ENCODE measurements around the gene GZMA. TPM values are rescaled to one million over a fixed set of nuclear protein-coding genes. Genes with fewer than 3 reads are reported as not detected.

GZMA gene
- total RNA-seq, 4 donors from 2014 or later = 0.40 to 3.1 (median 0.89) TPM

DNA sequence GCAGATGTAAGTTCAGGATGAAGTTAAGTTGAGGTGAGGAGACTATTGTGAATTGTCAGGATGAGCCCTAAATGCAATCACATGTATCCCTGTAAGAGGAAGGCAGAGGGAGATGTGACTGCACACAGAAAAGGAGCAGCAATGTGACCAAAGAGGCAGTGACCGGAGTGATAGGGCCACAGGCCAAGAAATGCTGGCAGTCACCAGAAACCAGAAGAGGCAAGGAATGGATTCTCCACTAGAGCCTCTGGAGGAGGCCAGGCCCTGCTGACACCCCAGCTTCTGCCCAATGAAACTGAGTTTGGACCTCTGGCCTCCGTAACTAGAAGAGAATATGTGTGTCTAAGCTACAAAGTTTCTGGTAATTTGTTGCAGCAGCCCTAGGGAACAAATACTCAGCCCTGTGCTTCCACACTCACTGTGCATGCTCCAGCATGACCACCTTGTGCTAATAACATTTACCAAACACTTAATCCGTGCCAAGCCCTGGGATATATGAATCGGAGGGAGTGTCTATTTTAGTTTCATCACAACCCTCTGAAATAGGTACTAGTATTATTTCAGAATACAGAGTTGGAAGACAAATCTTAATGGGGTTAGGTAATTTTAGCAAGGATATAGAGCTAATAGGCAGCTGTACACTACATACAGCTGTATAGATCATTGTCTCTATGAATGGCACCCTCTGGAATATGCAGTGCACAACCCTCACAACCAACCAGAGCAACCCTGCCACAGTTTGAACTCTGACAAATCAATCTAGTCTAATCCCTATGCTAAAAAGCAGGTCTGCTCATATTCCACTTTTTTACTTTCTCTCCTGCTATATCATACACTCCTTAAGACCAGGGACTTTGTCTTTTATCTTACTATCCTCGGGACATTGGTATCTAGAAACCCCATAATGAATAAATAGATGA lies 49.7 kb downstream of the GZMA start:
- no peak for TF ChIP-seq POLR2A (IDR thresholded peaks at IDR 0.05; ENCODE audit: low read depth)
- TF ChIP-seq POLR2AphosphoS5 (IDR thresholded peaks at IDR 0.05) = no peak
- TF ChIP-seq EP300 (IDR thresholded peaks at IDR 0.05) = no peak
- TF ChIP-seq, protein P1, sequence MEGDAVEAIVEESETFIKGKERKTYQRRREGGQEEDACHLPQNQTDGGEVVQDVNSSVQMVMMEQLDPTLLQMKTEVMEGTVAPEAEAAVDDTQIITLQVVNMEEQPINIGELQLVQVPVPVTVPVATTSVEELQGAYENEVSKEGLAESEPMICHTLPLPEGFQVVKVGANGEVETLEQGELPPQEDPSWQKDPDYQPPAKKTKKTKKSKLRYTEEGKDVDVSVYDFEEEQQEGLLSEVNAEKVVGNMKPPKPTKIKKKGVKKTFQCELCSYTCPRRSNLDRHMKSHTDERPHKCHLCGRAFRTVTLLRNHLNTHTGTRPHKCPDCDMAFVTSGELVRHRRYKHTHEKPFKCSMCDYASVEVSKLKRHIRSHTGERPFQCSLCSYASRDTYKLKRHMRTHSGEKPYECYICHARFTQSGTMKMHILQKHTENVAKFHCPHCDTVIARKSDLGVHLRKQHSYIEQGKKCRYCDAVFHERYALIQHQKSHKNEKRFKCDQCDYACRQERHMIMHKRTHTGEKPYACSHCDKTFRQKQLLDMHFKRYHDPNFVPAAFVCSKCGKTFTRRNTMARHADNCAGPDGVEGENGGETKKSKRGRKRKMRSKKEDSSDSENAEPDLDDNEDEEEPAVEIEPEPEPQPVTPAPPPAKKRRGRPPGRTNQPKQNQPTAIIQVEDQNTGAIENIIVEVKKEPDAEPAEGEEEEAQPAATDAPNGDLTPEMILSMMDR (IDR thresholded peaks at IDR 0.05) = no peak
- Histone ChIP-seq H3K36me3 (no peaks in the 10 kb centered on the region), H3K9me3 (no peaks in the 10 kb centered on the region), H3K4me1 (no peaks in the 10 kb centered on the region), H3K4me3 (no peak overlapping the region), H3K27ac (replicated peaks in 1 of 4) (no peak overlapping the region), H3K27me3 (peaks cover 0 to 24% (median 2%) of the 10 kb centered on the region in 4 donors)
- peak; percentile 53 for DNase-seq (ENCODE audit: extremely low spot score)
- intact Hi-C loops (cut with DNase I) = loop anchor here (10.0 kb wide), 1 partner anchor 637 kb away; the partner anchor contains the start of gene SNX18
- WGBS = 48% methylated on average over 5 of the region's 5 CpGs

DNA sequence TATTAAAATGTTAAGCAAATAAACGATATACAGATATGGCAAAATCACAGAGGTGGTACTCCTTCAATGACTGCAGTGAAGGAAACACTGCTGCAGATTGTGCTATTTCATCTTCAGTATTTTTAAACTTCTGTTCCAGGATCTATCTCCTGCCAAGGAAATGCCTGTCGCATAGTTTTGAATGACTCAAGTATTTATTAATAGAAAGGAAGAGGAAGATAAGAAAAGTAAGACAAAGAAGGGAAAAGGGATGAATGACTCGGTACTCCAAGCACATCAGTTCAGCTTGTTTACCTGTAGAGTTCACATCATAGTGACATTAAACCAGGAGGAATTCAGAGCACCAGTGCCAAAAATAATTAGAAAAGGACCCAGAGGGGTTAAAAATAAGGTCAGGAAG lies 52.4 kb downstream of the GZMA start:
- H3K4me3 ChIP-seq = no peak overlapping the region
- H3K9me3 ChIP-seq = no peaks in the 10 kb centered on the region
- peaks cover 0 to 24% (median 0%) of the 10 kb centered on the region in 4 donors for H3K27me3 ChIP-seq
- no peaks in the 10 kb centered on the region for H3K36me3 ChIP-seq
- no peak for DNase-seq (ENCODE audit: extremely low spot score)
- peaks cover 0 to under 1% (median 0%) of the 10 kb centered on the region in 4 donors for H3K4me1 ChIP-seq
- no peak overlapping the region for H3K27ac ChIP-seq (replicated peaks in 1 of 4)
- intact Hi-C loops (cut with DNase I) = loop anchor here (5.0 to 10.0 kb wide), 3 partner anchors 208 to 640 kb away; partner anchors contain the start of gene SNX18
- 18% methylated on average over 3 of the region's 3 CpGs for WGBS
- TF ChIP-seq POLR2AphosphoS5 (IDR thresholded peaks at IDR 0.05) (no peak), EP300 (IDR thresholded peaks at IDR 0.05) (no peak), POLR2A (IDR thresholded peaks at IDR 0.05; ENCODE audit: low read depth) (no peak)
- TF ChIP-seq, protein P1 (IDR thresholded peaks at IDR 0.05) = no peak

Other genes starting within 250 kb of the GZMA start
- under 1 TPM in 1 of 4 donors, not detected in 3; 0.33 TPM for gene ESM1, start 117.1 kb upstream of the GZMA start, total RNA-seq
- 1 to 10 TPM in 1 of 4 donors, under 1 TPM in 1, not detected in 2; 0.42 to 2.8 TPM for gene GZMK, start 78.4 kb upstream of the GZMA start, total RNA-seq
- 10 to 100 TPM in 1 of 4 donors, 1 to 10 TPM in 3; 8.4 to 12.5 (median 9.3) TPM for gene GPX8, start 57.5 kb downstream of the GZMA start, total RNA-seq
- not detected for gene CDC20B, start 70.5 kb downstream of the GZMA start, total RNA-seq
- gene MCIDAS, start 124.7 kb downstream of the GZMA start, total RNA-seq = not detected
- under 1 TPM in 1 of 4 donors, not detected in 3; 0.19 TPM for gene CCNO, start 131.0 kb downstream of the GZMA start, total RNA-seq
- gene DHX29, start 205.0 kb downstream of the GZMA start, total RNA-seq = 10 to 100 TPM; 26.1 to 34.9 (median 30.2) TPM
- gene MTREX, start 205.3 kb downstream of the GZMA start, total RNA-seq = 10 to 100 TPM; 53.7 to 64.0 (median 62.3) TPM

All from esophagus muscularis mucosa (tissue), 4 donors.